H9 (cell line): ENCODE measurements around the gene ZNF836. TPM values are rescaled to one million over a fixed set of nuclear protein-coding genes. Genes with fewer than 3 reads are reported as not detected.

Experiments
- DNase-seq: peaks from one replicate; pipeline ENCODE4 v3.0.0-alpha.2; 2017
- H2AFZ ChIP-seq: one replicate; pipeline ENCODE4 v1.6.1; 2013; ENCODE audit warnings: mild to moderate bottlenecking, low read length, control low read depth, moderate library complexity
- H2AK5ac ChIP-seq: 2 replicates; pipeline ENCODE4 v1.6.1; 2013; ENCODE audit warnings: low read length, control low read depth, mixed read lengths; ENCODE audit not compliant: insufficient read length
- H2BK120ac ChIP-seq: one replicate; pipeline ENCODE4 v1.6.1; 2013; ENCODE audit warnings: low read depth, mild to moderate bottlenecking, low read length, control low read depth, inconsistent platforms; ENCODE audit not compliant: poor library complexity, severe bottlenecking
- H2BK12ac ChIP-seq: 2 replicates; pipeline ENCODE4 v1.6.1; 2013; ENCODE audit warnings: low read length, control low read depth, mixed read lengths, low read depth; ENCODE audit not compliant: insufficient read length
- H2BK15ac ChIP-seq: 2 replicates; pipeline ENCODE4 v1.6.1; 2013; ENCODE audit warnings: low read depth, low read length, control low read depth
- H2BK20ac ChIP-seq: one replicate; pipeline ENCODE4 v1.6.1; 2013; ENCODE audit warnings: low read depth, mild to moderate bottlenecking, low read length, control low read depth, inconsistent platforms; ENCODE audit not compliant: poor library complexity, severe bottlenecking
- H2BK5ac ChIP-seq: 2 replicates; pipeline ENCODE4 v1.6.1; 2013; ENCODE audit warnings: low read length, control low read depth, mixed read lengths; ENCODE audit not compliant: insufficient read length
- H3K14ac ChIP-seq: 2 replicates; pipeline ENCODE4 v1.6.1; 2013; ENCODE audit warnings: low read length, control low read depth; ENCODE audit not compliant: insufficient read depth
- H3K18ac ChIP-seq: 2 replicates; pipeline ENCODE4 v1.6.1; 2013; ENCODE audit warnings: low read depth, mild to moderate bottlenecking, mixed read lengths, low read length, control low read depth; ENCODE audit not compliant: insufficient read length
- H3K23ac ChIP-seq: 2 replicates; pipeline ENCODE4 v1.6.1; 2013; ENCODE audit warnings: low read length, control low read depth, mixed read lengths, low read depth; ENCODE audit not compliant: insufficient read length
- H3K23me2 ChIP-seq: 2 replicates; pipeline ENCODE4 v1.6.1; 2013; ENCODE audit warnings: low read depth, mild to moderate bottlenecking, mixed read lengths, low read length, control low read depth; ENCODE audit not compliant: insufficient read length, poor library complexity, severe bottlenecking
- H3K27ac ChIP-seq: 2 replicates; pipeline ENCODE4 v1.5.1; 2013; ENCODE audit warnings: low read length, control low read depth, mixed read lengths, low read depth; ENCODE audit not compliant: insufficient read length
- H3K27me3 ChIP-seq: 2 replicates; pipeline ENCODE4 v1.6.1; 2013; ENCODE audit warnings: low read length, control low read depth, inconsistent platforms; ENCODE audit not compliant: insufficient read depth
- H3K4ac ChIP-seq: 2 replicates; pipeline ENCODE4 v1.6.1; 2013; ENCODE audit warnings: low read depth, mild to moderate bottlenecking, control low read depth, inconsistent platforms, low read length, moderate library complexity
- H3K4me1 ChIP-seq: 2 replicates; pipeline ENCODE4 v1.6.1; 2013; ENCODE audit warnings: low read length, control low read depth, inconsistent platforms; ENCODE audit not compliant: insufficient read depth
- H3K4me2 ChIP-seq: 2 replicates; pipeline ENCODE4 v1.6.1; 2013; ENCODE audit warnings: low read length, control low read depth, mixed read lengths; ENCODE audit not compliant: insufficient read length, insufficient read depth
- H3K56ac ChIP-seq: 2 replicates; pipeline ENCODE4 v1.6.1; 2013; ENCODE audit warnings: low read depth, mild to moderate bottlenecking, mixed read lengths, low read length, control low read depth; ENCODE audit not compliant: insufficient read length
- H3K79me1 ChIP-seq: 2 replicates; pipeline ENCODE4 v1.6.1; 2013; ENCODE audit warnings: low read depth, mild to moderate bottlenecking, moderate library complexity, low read length, control low read depth, inconsistent platforms; ENCODE audit not compliant: insufficient read depth, poor library complexity, severe bottlenecking
- H3K79me2 ChIP-seq: 2 replicates; pipeline ENCODE4 v1.6.1; 2013; ENCODE audit warnings: low read length, control low read depth, inconsistent platforms; ENCODE audit not compliant: insufficient read depth
- H3K9ac ChIP-seq: 2 replicates; pipeline ENCODE4 v1.6.1; 2013; ENCODE audit warnings: low read length, control low read depth, mixed read lengths; ENCODE audit not compliant: insufficient read length; ENCODE audit errors: extremely low read depth
- H3K9me3 ChIP-seq: one replicate; pipeline ENCODE4 v1.6.1; 2013; ENCODE audit warnings: low read depth, low read length, inconsistent platforms; ENCODE audit not compliant: control insufficient read depth
- H3T11ph ChIP-seq: one replicate; pipeline ENCODE4 v1.6.1; 2013; ENCODE audit warnings: mild to moderate bottlenecking, low read length, control low read depth, inconsistent platforms
- H4K20me1 ChIP-seq: one replicate; pipeline ENCODE4 v1.6.1; 2013; ENCODE audit not compliant: control insufficient read depth, insufficient read length, insufficient read depth
- H4K5ac ChIP-seq: 2 replicates; pipeline ENCODE4 v1.6.1; 2013; ENCODE audit warnings: low read depth, mild to moderate bottlenecking, mixed read lengths, low read length, control low read depth; ENCODE audit not compliant: insufficient read length
- H4K8ac ChIP-seq: replicated peaks from 2 replicates; pipeline ENCODE4 v1.6.1; 2013; ENCODE audit warnings: low read length, control low read depth, mixed read lengths, low read depth; ENCODE audit not compliant: insufficient read length
- H4K91ac ChIP-seq: 2 replicates; pipeline ENCODE4 v1.6.1; 2013; ENCODE audit warnings: low read depth, mild to moderate bottlenecking, moderate library complexity, mixed read lengths, low read length, control low read depth; ENCODE audit not compliant: insufficient read length
- H3K27ac Mint-ChIP-seq, 3 experiments: 2 replicates in 2 of 3; 3 replicates in 1 of 3; pipeline ENCODE4 v1.8.0; 2020 to 2021; ENCODE audit warnings: mixed read lengths in 3 of 3, mild to moderate bottlenecking in 1 of 3, moderate library complexity in 1 of 3
- H3K27me3 Mint-ChIP-seq: 2 replicates; pipeline ENCODE4 v1.8.0; 2021; ENCODE audit warnings: low read depth, mild to moderate bottlenecking, moderate library complexity, mixed read lengths
- H3K36me3 Mint-ChIP-seq, 3 experiments: 2 replicates in 2 of 3; 3 replicates in 1 of 3; pipeline ENCODE4 v1.8.0; 2020 to 2021; ENCODE audit warnings: low read depth in 3 of 3, mixed read lengths in 3 of 3; ENCODE audit not compliant: insufficient read depth in 1 of 3
- H3K4me1 Mint-ChIP-seq, 2 experiments: 2 replicates each; pipeline ENCODE4 v1.8.0; 2020; ENCODE audit warnings: mixed read lengths in 2 of 2
- H3K4me3 Mint-ChIP-seq, 2 experiments: 2 replicates in 1 of 2; 3 replicates in 1 of 2; pipeline ENCODE4 v1.8.0; 2020 to 2021; ENCODE audit warnings: mild to moderate bottlenecking in 2 of 2, mixed read lengths in 2 of 2, moderate library complexity in 1 of 2
- H3K9me3 Mint-ChIP-seq, 2 experiments: 2 replicates in 1 of 2; 3 replicates in 1 of 2; pipeline ENCODE4 v1.8.0; 2020; ENCODE audit warnings: mild to moderate bottlenecking in 2 of 2, mixed read lengths in 2 of 2, moderate library complexity in 1 of 2
- WGBS: extraction: QIAGEN DNeasy Blood & Tissue Kit; methylation state at CpG from one replicate; pipeline ENCODE4 v1.1.7; 2013; ENCODE audit warnings: missing lambda C conversion rate, low lambda C conversion rate, mixed read lengths; ENCODE audit not compliant: insufficient read length; ENCODE audit errors: extremely low coverage; 5-methylcytosine and 5-hydroxymethylcytosine counted together
- total RNA-seq: library from RNA; stranded (reverse); gene quantifications from 2 replicates; pipeline ENCODE4 v1.2.1, GENCODE V29; 2021
- TF ChIP-seq, protein P1 (sequence below): fragments of 200-600 bp; sonication (generic); conservative IDR thresholded peaks from 3 replicates; pipeline ENCODE4 v1.8.0; 2021; ENCODE audit warnings: antibody characterized with exemption, mild to moderate bottlenecking

Gene ZNF836
- total RNA-seq, 1 experiment from 2014 or later: 17.4 TPM

DNA sequence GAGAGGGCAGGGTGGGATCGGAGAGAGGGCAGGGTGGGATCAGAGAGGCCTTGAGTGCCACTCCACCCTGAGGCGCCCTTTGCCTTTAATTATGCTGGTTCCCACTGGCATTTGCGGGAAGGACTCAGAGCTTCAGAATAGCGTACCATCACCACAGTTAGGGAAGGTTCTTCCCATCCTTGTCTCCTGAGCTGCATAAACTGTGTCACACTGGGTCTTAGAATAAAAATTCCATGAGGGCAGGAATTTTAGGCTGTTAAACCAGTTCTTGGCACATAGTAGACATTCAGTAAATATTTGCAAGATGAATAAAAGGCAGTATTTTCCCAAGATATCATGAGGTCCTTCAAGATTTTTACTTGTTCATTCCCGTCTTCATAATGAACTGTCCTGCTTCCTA, 42.8 kb upstream of the ZNF836 start:
- TF ChIP-seq, protein P1, sequence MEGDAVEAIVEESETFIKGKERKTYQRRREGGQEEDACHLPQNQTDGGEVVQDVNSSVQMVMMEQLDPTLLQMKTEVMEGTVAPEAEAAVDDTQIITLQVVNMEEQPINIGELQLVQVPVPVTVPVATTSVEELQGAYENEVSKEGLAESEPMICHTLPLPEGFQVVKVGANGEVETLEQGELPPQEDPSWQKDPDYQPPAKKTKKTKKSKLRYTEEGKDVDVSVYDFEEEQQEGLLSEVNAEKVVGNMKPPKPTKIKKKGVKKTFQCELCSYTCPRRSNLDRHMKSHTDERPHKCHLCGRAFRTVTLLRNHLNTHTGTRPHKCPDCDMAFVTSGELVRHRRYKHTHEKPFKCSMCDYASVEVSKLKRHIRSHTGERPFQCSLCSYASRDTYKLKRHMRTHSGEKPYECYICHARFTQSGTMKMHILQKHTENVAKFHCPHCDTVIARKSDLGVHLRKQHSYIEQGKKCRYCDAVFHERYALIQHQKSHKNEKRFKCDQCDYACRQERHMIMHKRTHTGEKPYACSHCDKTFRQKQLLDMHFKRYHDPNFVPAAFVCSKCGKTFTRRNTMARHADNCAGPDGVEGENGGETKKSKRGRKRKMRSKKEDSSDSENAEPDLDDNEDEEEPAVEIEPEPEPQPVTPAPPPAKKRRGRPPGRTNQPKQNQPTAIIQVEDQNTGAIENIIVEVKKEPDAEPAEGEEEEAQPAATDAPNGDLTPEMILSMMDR: no peak
- H3K9me3 Mint-ChIP-seq: no peaks in the 10 kb centered on the region
- no peak overlapping the region; a peak in 1 of 7 replicates for H3K27ac Mint-ChIP-seq

More for the DNA sequence above, 42.8 kb upstream of the ZNF836 start:
- Histone ChIP-seq H2BK20ac (no peak overlapping the region), H2AK5ac (no peak overlapping the region), H3K14ac (no peak overlapping the region), H3K9ac (no peak overlapping the region), H3K4ac (no peak overlapping the region), H4K20me1 (peaks cover 2% of the 10 kb centered on the region), H3K27ac (no peak overlapping the region), H3K56ac (no peak overlapping the region), H2AFZ (no peak overlapping the region), H4K5ac (no peak overlapping the region), H2BK12ac (no peak overlapping the region), H3K9me3 (no peaks in the 10 kb centered on the region), H3K79me1 (no peaks in the 10 kb centered on the region), H3T11ph (no peak overlapping the region), H3K79me2 (no peaks in the 10 kb centered on the region), H4K8ac (no peak overlapping the region), H3K18ac (no peak overlapping the region), H2BK5ac (no peak overlapping the region), H4K91ac (no peak overlapping the region), H2BK120ac (no peak overlapping the region), H3K23me2 (no peaks in the 10 kb centered on the region), H2BK15ac (no peak overlapping the region), H3K4me2 (no peak overlapping the region), H3K4me1 (no peaks in the 10 kb centered on the region), H3K27me3 (no peaks in the 10 kb centered on the region), H3K23ac (no peak overlapping the region)
- no peak for DNase-seq
- H3K4me1 Mint-ChIP-seq: no peaks in the 10 kb centered on the region
- WGBS: no CpG with 5 or more reads among the region's 5 CpGs
- peaks cover 73 to 95% (median 90%) of the 10 kb centered on the region in 3 experiments for H3K36me3 Mint-ChIP-seq
- no peak overlapping the region for H3K4me3 Mint-ChIP-seq
- no peaks in the 10 kb centered on the region for H3K27me3 Mint-ChIP-seq
